ENCODE data around the gene KIF18A.

DNA sequence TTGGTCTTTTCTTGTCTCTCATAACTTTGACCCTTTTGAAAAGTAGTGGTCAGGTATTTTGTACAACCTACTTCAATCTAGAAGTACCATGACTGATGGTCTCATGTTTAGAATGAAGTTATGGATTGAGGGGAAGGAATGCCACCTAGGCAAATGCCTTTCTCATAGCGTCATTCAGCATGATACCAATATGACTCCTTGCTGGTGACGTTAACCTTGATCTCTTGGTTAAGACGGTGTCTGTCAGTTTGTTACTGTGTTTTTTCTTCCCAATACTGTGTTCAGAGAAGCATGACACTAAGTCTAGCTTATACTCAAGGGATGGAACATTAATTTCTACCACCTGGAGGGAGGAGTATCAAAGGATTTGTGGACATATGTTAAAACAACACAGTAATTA is 130.9 kb downstream of the KIF18A start:
- TF ChIP-seq POLR2A (IDR thresholded peaks at IDR 0.05; ENCODE audit: low read depth, low read length), result no peak
- no peak for TF ChIP-seq POLR2AphosphoS5 (IDR thresholded peaks at IDR 0.05; ENCODE audit: low read depth, low read length)
